ENCODE data around the gene EXD3. TPM values are rescaled to one million over a fixed set of nuclear protein-coding genes. Genes with fewer than 3 reads are reported as not detected.

The EXD3 gene
- total and polyA plus RNA-seq, 9 of the 15 experiments (the other 6 are each of a cell fraction or from before 2014, with no cell fraction given): 0.29 to 12.5 (median 3.9) TPM

DNA sequence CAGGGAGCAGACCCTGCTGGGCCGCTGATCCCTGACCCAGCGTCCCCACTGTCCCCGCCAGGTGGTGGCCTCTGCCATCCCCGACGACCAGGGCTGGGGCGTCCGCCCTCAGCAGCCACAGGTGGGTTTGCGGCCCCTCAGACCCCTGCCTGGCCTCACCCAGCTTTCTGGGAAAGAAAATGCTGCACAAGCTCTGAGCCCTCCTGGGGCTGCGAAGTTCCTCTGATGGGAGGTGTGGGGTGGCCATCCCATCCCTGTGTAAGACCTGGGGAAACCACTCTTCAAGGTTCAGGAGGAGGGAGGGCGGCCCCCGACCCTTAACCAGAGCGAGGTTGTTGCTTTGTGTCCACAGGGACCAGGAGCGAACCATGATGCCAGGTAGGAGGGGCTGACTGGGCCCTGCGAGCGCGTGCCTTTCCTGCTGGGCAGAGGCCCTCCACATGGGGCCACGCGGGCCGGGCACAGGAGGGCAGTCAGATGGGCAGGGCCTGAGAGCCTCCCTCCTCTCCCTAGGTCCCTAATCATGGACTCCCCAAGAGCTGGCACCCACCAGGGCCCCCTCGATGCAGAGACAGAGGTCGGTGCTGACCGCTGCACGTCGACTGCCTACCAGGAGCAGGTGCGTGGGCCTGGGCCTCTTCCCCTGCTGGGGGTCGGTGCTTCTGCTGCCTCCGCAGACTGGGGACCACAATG lies 7.9 kb upstream of the EXD3 start (continued):
- TF ChIP-seq, protein P1, sequence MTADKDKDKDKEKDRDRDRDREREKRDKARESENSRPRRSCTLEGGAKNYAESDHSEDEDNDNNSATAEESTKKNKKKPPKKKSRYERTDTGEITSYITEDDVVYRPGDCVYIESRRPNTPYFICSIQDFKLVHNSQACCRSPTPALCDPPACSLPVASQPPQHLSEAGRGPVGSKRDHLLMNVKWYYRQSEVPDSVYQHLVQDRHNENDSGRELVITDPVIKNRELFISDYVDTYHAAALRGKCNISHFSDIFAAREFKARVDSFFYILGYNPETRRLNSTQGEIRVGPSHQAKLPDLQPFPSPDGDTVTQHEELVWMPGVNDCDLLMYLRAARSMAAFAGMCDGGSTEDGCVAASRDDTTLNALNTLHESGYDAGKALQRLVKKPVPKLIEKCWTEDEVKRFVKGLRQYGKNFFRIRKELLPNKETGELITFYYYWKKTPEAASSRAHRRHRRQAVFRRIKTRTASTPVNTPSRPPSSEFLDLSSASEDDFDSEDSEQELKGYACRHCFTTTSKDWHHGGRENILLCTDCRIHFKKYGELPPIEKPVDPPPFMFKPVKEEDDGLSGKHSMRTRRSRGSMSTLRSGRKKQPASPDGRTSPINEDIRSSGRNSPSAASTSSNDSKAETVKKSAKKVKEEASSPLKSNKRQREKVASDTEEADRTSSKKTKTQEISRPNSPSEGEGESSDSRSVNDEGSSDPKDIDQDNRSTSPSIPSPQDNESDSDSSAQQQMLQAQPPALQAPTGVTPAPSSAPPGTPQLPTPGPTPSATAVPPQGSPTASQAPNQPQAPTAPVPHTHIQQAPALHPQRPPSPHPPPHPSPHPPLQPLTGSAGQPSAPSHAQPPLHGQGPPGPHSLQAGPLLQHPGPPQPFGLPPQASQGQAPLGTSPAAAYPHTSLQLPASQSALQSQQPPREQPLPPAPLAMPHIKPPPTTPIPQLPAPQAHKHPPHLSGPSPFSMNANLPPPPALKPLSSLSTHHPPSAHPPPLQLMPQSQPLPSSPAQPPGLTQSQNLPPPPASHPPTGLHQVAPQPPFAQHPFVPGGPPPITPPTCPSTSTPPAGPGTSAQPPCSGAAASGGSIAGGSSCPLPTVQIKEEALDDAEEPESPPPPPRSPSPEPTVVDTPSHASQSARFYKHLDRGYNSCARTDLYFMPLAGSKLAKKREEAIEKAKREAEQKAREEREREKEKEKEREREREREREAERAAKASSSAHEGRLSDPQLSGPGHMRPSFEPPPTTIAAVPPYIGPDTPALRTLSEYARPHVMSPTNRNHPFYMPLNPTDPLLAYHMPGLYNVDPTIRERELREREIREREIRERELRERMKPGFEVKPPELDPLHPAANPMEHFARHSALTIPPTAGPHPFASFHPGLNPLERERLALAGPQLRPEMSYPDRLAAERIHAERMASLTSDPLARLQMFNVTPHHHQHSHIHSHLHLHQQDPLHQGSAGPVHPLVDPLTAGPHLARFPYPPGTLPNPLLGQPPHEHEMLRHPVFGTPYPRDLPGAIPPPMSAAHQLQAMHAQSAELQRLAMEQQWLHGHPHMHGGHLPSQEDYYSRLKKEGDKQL (CRISPR knock-in tag; IDR thresholded peaks at IDR 0.05; ENCODE audit: borderline replicate concordance): no peak
- TF ChIP-seq KAT2B (IDR thresholded peaks at IDR 0.05; ENCODE audit: low read depth, low read length): no peak
- TF ChIP-seq, protein P2, sequence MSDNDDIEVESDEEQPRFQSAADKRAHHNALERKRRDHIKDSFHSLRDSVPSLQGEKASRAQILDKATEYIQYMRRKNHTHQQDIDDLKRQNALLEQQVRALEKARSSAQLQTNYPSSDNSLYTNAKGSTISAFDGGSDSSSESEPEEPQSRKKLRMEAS (CRISPR knock-in tag; IDR thresholded peaks at IDR 0.05): no peak
- TF ChIP-seq ZC3H8 (IDR thresholded peaks at IDR 0.05): no peak
- TF ChIP-seq EGR1 (conservative IDR thresholded peaks at IDR 0.05): no peak
- no peak for TF ChIP-seq CCNT2 (IDR thresholded peaks at IDR 0.05; ENCODE audit: borderline replicate concordance, extremely low read depth, insufficient read length, low read depth, low read length)
- no peak for TF ChIP-seq TARDBP (IDR thresholded peaks at IDR 0.05)
